Left renal pelvis (tissue), 4 donors: ENCODE measurements around the gene FOXC2. TPM values are rescaled to one million over a fixed set of nuclear protein-coding genes. Genes with fewer than 3 reads are reported as not detected.

Experiments used
- DNase-seq, 4 donors: peaks; one replicate each; pipeline ENCODE4 v3.0.0-alpha.2; 2013; ENCODE audit warnings: low read depth in 4 of 4, low spot score in 3 of 4
- polyA plus RNA-seq, 4 donors: library from polyadenylated mRNA; unstranded; fragments of 120-200 nt; gene quantifications; one replicate each; pipeline ENCODE4 v1.2.1, GENCODE V29; 2013; ENCODE audit not compliant: insufficient read length in 4 of 4

FOXC2 gene
- polyA plus RNA-seq, 4 donors: 38.7 to 56.4 (median 50.9) TPM

DNA sequence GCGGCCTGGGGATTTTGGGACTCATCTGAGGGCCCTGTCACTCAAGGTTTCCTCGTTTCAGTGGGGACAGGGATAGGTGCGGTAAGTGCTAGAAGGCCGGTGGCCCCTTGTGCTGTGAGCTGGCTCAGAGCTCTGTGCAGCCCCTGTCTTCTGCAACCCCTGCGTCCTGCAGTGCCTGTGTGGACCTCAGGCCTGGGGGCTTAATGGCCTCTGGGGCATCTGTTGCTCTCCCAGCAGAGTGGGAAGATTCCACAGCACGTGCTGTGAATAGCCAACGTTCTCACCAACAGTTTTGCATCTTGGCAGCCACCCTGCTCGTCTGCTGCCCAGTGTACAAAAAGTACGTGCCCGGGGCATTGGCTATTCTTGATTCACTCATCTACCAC is 4.9 kb downstream of the FOXC2 start:
- DNase-seq: no peak

DNA sequence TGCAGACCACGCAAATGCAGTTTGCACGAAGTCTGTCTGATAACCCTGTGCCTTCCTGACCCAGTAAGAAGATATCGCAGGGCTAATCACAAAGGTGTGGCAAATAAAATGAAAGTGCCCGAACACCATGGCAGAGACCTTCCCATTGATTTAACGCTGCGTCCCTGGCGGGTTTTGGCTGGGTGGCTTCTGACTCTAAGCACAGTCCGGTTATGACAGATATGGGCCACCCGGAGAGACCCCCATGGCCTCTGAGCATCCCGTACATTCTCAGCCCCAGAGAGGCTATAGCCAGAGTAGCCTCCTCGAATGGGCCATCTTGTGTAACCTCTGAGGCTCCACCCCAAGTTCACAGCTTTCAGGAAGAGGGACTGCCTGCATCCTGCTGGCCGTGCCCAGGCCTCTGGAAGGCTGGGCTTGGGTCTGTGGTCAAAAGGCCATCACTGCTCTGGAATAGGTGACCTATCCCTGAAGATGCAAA is 5.5 kb downstream of the FOXC2 start:
- DNase-seq: no peak

DNA sequence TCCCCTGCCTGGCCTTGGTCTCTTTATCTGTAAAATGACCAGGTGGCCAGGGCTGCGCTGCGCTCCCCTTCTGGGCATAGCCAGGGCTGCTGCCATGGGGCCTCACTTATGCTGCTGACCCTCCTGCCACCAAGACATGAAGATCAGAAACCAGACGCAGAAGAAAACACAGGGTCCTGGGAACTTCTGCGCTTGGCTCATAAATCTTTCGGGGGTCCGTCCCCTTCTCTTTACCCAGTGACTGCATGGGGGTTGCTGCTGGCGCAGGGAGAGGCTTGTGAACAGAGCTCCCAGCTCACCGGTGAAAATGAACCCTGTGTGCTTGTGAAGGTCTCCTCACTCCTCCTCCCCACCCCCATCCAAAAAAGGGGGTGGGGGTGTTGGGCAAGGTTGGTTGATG is 6.0 kb downstream of the FOXC2 start:
- DNase-seq: no peak

DNA sequence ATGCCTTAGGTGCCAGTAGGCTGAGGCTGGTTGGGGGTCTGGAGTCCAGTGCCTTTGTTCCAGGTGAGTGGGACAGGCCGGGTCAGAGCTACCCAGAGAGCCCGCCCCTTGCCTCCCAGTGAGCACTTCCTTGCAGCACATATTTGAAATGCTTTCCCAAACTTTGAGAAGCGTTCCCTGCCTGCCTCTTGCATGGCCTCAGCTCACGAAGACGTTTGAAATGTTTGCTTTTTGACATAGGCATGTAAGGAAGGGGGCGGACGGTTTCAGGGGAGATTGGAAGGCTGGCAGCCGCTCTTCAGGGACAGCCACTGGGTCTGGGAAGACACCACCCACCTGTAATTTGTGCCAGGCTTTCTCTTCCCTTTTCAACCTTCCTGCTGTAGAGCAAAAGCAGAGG is 6.6 kb downstream of the FOXC2 start:
- DNase-seq: no peak

DNA sequence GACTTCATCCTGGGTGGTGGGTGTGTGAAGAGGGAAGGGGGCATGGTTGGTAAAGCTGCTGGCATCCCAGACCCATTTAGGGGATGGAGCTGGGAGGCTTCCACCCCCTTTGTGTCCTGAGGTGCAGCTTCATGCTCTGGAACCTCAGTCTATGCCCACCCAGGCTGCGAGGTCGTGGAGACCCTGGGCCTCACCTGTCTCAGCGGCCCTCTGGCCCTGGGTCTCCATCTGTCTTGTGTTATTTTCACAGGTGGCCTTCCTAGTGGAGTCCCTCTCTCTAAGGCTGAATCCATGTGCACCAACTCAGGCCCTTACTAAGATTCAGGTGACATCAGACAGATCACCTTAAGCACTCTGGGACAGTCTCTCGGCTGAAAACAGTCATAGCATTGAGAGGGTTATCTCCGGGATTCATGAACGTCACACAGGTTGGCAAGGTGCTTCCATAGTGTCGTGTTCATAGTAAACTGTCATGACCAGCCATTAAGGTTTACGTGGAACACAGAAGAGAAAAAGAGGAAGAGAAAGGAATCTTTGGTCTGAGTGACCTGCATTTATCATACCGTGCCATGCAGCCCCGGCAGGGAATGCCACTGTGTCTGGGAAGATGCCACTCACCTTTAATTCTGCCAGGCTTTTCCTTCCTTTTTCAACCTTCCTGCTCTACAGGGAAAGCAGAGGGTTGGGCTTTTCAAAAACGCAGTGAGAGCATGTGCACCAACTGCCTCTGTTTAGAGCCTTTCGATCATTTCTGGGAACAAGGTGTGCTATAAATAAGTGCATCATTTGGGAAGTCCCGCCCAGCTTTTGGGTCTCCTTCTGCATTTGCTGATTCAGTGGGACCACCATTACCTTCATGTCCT is 7.2 kb downstream of the FOXC2 start:
- no peak for DNase-seq

DNA sequence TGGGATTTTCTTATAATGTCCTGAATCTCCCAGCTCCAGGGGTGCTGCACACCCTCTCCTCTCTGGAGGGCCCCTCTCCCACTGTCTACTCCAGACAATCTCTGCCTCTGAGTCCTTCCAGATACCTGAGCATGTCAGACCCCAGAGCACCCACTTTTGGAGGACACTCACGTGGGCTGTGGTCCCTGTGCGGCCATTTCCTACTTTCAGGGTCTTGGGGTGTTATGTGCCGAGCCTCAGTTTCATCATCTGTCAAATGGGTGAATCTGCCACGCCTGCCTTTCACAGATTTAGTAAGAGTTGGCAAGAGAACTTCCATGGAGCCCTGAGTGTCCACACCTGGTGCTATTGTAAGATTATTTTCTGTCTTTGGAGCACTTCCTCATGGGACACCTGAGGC is 8.0 kb downstream of the FOXC2 start:
- DNase-seq: no peak

DNA sequence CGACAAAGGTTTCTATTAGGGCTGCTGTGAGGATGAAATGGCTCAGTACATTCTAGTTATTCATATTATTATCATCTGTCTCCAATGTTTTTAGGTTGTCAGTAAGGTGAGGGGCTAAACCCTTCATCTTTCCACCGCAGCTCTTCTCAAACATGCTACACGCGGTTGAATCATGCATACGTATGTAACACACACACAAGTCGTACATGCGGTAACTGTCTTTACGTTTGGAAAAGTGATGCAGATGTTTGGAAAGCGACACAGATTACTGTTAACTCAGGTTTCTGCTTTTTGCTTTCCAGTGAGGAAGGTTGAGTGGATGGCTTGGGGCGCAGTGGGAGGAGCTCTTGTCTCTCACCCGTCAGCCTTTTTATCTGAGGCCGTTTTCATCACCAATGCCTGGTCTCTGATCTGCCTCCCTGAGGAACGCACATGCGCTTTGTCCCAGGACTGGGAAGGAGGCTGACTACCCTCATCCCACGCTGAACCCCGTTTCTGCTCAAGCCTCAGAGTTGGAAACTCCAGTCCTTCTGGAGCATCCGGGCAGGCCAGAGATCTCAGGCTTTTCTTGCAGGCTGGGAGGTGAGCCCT is 8.6 kb downstream of the FOXC2 start:
- DNase-seq: no peak

DNA sequence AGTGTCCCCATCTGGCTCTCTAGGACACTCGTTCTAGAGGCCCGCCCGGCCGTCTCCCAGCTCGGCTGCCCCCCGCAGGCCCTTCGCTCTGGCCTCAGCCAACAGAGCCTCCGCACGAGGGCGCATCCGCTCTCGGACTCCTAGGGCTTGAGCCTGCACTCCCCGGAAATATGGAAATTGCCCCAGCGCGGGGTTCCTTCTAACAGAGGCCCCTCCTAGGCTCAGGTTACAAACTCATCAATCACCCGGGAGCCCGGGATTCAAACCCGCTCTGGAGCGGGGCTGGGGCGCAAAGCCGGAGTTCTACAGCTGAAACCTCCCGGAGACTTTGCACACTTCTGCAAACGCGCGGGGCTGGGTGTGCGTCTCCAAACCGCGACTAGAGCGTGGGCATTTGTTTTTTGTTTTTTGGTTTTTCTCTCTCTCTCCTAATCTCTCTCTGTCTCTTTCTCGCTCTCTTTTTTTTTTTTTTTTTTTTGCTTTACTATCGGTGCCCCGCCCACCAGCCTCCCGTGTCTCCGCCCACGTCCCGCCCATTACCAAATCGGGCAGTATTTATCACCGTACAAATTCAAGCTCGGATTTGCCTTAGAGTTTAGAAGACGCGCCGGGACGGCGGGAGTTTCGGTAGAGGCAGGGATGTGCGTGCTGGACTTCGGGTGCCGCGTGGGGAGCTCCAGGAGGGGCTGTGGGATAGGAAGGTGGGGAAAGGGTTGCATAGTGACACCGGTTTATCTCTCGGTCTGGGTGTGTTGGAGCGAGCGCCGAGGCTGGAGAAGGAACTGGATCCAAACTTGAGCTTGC is 9.3 kb downstream of the FOXC2 start:
- DNase-seq: peak in 3 of 4 donors; percentile 84 to 92 (median 86)

DNA sequence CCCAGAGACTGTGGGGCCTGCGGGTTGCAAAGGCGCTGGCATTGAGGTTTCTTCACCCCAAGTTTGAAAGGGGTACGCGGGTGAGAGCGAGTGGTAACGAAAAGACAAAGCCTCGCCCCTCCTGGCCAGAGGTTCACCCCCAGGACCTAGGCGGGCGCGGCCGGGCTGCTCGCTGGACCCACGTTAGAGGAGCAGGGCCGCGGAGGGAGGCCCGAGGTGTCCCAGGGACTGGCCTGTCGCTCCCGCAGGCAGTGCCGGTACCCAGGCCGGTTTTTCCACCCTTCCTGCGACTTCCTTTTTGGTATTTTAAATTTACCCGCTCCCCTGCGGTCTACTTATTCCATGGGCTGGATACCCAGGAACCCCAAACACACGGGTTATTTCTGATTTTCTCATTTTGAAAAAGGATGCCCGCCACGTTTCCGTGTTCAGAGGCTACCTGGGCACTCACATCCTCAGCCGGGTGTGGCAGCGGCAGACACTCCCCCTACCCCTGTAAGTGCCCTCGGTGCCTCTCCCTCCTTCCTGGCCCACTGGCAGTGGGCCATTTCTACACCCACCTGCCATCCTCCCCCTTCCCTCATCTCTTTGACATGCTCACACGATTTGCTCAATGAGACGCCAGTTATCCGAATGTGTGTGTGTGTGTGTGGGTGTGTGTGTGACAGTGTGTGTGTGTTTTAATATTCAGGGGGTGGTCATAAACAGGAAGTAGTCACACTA is 10.1 kb downstream of the FOXC2 start:
- DNase-seq: no peak

DNA sequence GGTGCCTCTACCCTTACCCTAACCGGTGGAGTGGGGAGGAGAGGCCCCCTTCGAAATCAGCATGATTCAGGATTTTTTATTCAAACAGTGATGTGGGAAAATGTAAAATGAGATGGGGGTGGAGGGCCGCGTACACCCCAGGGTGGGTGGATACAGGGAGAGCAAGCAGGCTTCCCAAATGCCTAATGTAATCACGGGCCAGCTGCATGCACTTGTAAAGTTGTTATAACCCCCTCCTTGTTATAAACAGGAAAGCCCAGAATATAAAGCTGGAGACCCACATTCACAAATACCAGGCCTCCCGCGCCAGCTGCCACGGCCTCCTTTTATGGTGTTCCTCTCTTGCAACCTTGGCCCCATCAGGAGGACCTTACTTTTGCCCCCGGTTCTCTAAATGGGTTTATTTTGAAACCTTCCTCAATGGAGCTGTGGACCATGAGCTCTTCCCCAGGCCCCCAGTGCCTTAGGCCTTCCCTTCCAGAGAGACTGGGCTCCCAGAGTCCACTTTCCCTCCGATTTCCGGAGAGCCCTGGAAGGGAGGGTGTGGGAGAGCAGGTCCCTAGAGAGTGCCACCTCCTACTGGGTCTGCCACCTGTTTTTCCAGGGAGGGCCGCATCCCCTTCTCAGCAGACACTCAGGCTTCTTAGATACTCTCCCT is 10.8 kb downstream of the FOXC2 start:
- DNase-seq: no peak

DNA sequence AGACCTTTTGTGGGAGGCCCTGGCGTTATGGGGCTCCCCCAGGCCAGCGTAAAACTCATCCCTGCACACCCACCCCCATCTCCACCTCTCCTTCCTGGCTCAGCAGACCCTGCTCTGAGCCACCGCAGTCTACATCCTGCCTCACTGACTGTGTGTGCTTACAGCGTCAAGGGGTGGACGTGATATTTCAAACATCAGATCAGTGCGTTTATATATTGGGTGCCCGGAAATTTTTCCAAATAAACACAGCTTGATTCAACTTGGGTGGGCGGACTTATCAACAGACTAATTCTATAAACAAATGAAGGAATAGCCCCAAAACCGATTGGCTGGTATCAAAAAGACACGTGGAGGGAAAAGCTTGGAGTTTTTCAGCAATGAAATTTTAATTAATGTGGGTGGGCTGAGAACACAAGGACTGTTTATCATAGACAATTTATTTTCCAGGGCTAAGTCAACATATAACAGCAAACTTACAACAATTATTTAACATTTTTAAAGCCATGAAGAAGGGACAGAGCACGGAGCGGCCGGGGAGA is 11.5 kb downstream of the FOXC2 start, which contains the start of gene FOXL1:
Gene FOXL1, plus strand, starts transcription at position 489 of the 539 bp plus-strand sequence. CDS start 175 bp downstream, outside the sequence.
- no peak for DNase-seq

DNA sequence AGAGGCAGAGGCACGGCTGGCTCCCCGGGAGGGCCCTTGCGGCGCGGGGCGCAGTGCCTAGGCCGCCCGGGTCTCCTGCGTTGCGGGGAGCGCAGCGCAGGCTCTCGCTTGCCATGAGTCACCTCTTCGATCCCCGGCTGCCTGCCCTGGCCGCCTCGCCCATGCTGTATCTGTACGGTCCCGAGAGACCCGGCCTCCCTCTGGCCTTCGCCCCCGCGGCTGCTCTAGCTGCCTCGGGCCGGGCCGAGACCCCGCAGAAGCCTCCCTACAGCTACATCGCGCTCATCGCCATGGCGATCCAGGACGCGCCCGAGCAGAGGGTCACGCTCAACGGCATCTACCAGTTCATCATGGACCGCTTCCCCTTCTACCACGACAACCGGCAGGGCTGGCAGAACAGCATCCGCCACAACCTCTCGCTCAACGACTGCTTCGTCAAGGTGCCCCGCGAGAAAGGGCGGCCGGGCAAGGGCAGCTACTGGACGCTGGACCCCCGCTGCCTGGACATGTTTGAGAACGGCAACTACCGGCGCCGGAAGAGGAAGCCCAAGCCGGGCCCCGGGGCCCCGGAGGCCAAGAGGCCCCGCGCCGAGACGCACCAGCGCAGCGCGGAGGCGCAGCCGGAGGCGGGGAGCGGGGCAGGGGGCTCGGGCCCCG is 12.1 kb downstream of the FOXC2 start:
- DNase-seq: no peak

DNA sequence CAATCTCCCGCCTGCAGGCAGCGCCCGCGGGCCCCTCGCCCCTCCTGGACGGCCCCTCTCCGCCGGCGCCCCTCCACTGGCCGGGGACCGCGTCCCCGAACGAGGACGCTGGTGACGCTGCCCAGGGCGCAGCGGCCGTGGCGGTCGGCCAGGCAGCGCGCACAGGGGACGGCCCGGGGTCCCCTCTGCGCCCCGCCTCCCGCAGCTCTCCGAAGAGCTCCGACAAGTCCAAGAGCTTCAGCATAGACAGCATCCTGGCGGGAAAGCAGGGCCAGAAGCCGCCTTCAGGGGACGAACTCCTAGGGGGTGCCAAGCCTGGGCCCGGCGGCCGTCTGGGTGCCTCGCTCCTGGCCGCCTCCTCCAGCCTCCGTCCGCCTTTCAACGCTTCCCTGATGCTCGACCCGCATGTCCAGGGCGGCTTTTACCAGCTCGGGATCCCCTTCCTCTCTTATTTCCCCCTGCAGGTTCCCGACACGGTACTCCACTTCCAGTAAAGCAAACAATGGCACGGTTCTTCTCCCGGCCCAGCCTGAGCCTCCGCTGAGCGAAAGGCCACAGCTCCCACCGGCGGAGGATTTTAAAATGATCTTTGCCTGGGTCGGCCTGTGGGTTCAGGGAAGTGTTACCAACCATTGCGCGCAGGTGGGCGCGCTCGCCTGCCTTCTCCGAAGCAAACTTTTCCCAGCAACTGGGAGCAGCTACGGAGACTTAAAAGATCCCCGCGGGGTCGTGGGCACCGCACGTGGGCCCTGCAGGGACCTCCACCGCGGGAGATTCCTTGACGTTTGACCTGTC is 12.8 kb downstream of the FOXC2 start:
- no peak for DNase-seq

DNA sequence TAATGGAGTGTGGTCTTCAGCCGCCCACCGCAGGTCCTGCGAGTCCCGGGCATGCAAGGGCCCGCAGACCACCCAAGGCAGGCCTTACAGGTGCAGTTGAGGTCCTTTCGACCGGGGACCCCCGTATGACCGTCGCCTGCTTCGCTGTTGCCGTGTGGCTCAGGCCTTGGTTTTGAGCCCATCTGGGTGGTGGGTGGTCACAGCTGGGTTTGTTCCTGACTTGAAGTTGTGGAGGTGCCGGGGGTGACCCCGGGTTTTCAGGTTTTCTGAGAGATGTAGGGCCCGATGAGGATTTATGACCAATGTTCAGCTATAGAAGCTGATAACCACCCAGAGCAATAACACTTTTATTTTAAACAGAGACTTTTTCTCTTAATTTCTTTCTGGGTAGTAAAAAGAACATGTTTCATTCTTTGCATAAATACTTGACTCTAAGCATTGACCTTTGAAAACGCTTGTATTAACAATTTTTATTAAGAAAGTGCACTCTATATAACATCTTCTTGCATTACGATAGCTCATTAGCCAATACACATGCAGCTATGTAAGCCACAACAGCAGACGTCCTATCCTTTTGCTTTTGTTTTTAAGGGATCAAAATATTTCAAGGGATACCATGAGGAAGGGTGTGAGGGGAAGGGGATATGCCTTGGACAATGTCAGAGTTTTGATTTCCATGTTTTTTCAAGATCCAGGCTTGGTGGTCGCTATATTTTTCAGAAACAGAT is 13.6 kb downstream of the FOXC2 start:
- DNase-seq: no peak

DNA sequence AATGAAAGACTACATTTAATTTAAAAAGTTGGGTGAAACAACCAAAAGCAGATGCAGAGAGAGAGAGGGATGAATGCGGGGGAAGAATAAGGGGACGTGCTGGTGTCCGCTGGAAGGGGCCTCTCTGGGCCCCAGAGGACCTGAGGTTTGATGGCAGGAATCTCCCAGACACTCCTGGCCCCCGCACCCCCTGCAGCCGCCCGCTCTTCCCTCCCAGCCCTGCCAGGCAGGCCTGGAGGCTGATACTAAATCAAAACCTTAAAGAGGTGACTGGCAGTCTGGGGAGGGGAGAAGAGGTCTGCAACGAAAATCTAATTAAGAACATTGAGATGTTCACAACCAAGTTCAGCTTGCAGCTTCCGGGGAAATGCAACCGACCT is 14.2 kb downstream of the FOXC2 start:
- DNase-seq: no peak

DNA sequence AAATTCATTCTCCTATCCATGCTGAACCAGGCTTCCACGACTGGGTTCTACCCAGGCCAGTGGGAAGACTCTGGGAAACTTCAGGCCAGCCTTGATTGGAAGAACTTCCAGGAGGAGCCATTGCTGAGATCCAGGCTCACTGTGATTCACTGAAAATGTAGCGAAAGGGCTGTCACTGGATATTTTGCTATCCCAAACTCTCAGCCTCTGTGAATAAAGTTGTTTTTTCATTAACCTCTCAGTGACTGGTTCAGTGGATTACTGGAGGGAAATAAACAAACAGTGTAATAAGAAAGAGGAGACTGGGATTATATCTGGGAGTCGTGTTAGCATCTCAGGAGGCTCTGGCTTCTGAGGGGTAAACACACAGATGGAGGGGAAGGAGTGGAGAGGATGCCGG is 14.8 kb downstream of the FOXC2 start:
- DNase-seq: no peak

DNA sequence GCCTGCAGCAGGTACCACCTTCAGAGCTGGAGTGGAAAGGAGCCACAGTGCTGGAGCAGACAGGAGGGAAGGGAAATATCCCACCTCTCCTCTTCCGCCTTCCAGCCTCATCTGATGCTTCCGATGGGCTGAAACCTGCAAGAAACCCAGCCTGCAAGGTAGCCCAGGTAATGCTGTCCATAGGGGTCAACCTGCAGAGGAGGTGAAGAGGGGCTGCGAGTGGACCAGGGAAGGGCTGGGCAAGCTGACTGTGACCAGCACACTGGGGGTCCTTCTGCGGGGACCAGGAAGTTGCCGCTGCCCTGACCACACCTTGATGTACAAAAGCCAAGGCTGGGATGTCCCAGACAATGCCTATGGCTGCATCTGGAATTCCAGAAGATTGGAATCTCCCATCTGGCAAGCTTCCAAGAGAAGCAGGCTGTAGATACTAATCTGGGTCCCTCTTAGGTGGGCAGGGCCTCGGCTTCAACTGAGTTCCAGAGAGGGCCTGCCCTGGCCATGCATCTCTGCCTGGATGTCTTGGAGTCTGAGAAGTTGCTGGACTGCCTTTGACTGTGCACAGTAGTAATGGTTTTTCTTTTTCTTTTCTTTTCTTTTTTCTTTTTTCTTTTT is 17.5 kb downstream of the FOXC2 start:
- no peak for DNase-seq
